Gastrocnemius medialis (tissue), 4 donors: ENCODE data around the gene WFS1. TPM values are rescaled to one million over a fixed set of nuclear protein-coding genes. Genes with fewer than 3 reads are reported as not detected.

Source experiments
- ATAC-seq, 2 donors: fragments of 150-250 bp; one replicate each; pipeline ENCODE4 v1.9.1; 2016
- DNase-seq, 2 donors: peaks; one replicate each; pipeline ENCODE4 v3.0.0-alpha.2; 2019
- H3K27ac ChIP-seq, 4 donors: fragments of 200-600 bp; sonication (generic); 1 replicate in 1 of 4; 2 replicates in 3 of 4; pipeline ENCODE4 v1.5.1; 2016 to 2018; ENCODE audit warnings: mild to moderate bottlenecking in 2 of 4, moderate library complexity in 1 of 4
- H3K27me3 ChIP-seq, 3 donors: fragments of 200-600 bp; sonication (generic) in 2 of 3; 1 replicate in 1 of 3; 2 replicates in 2 of 3; pipeline versions ENCODE4 v1.5.1 to v1.6.0; 2016 to 2019; ENCODE audit warnings: mild to moderate bottlenecking in 1 of 3, moderate library complexity in 1 of 3
- H3K36me3 ChIP-seq, 2 donors: fragments of 200-600 bp; sonication (generic) in 1 of 2; one replicate each; pipeline ENCODE4 v1.5.1; 2017 to 2018
- H3K4me1 ChIP-seq, 2 donors: fragments of 200-600 bp; sonication (generic) in 1 of 2; one replicate each; pipeline ENCODE4 v1.5.1; 2016 to 2017; ENCODE audit warnings: mild to moderate bottlenecking in 2 of 2
- H3K4me3 ChIP-seq, 4 donors: fragments of 200-600 bp; sonication (generic) in 3 of 4; 1 replicate in 1 of 4; 2 replicates in 3 of 4; pipeline ENCODE4 v1.5.1; 2016 to 2019; ENCODE audit warnings: mild to moderate bottlenecking in 2 of 4
- H3K9me3 ChIP-seq, 3 donors: fragments of 200-600 bp; sonication (generic) in 2 of 3; 1 replicate in 1 of 3; 2 replicates in 2 of 3; pipeline ENCODE4 v1.5.1; 2016 to 2019
- CTCF ChIP-seq, 5 experiments: fragments of 450-650 bp in 3 of 5; fragments of 200-600 bp in 2 of 5; sonication (generic) in 2 of 5; IDR thresholded peaks in 4 of 5; conservative IDR thresholded peaks in 1 of 5; 1 replicate in 4 of 5; 2 replicates in 1 of 5; pipeline ENCODE4 v1.5.1; 2016 to 2019; ENCODE audit warnings: antibody characterized with exemption in 5 of 5, mild to moderate bottlenecking in 3 of 5, moderate library complexity in 3 of 5
- POLR2A ChIP-seq, 2 donors: fragments of 450-650 bp; IDR thresholded peaks; one replicate each; pipeline ENCODE4 v1.6.1; 2017; ENCODE audit warnings: antibody characterized with exemption in 2 of 2, mild to moderate bottlenecking in 2 of 2, moderate library complexity in 2 of 2
- in situ Hi-C, 4 donors: fragments of 200-750 bp; cut with MboI; loops; one replicate each; pipeline versions ENCODE4 v1.15.0 to v1.8.0; 2017; ENCODE audit warnings: low sequenced_read_pairs in 4 of 4
- intact Hi-C: fragments of 100-400 bp; cut with DNase I; formaldehyde crosslinking; loops from one replicate; pipeline ENCODE4 v1.15.1; 2023; ENCODE audit warnings: low total_unique reads
- total RNA-seq, 4 donors: library from RNA; depleted of rRNA; stranded (reverse); fragments of >200 nt; gene quantifications; one replicate each; pipeline versions ENCODE4 v1.1.0 to v1.2.3, GENCODE V29; 2016

The WFS1 gene
- total RNA-seq, 4 donors from 2014 or later, result 13.6 to 23.7 (median 15.6) TPM

DNA sequence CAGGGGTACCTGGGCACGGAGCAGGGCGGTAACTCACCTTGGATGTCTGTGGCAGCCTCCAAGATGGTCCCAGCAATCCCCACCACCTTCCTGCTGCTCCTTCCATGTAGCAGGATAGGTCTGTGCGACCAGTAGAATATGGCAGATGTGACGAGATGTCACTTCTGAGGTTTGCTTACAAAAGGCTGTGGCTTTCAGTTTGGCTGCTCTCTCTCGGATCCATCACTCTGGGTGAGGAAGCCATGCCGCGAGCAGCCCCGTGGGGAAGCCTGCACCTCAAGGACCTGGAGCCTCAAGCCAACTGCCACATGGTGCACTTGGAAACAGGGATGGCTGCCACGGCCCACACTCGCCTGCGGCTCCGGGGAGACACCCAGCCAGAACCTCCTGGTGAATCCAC is 37.6 kb downstream of the WFS1 start:
- ATAC-seq (no peak), DNase-seq (no peak)
- Histone ChIP-seq H3K9me3 (no peaks in the 10 kb centered on the region), H3K27ac (no peak overlapping the region), H3K27me3 (peaks cover 0 to 13% (median 3%) of the 10 kb centered on the region in 3 donors), H3K4me3 (no peak overlapping the region), H3K4me1 (no peaks in the 10 kb centered on the region), H3K36me3 (peaks cover 0 to 12% of the 10 kb centered on the region in 2 donors)
- intact Hi-C loops, result no loop called here
- TF ChIP-seq CTCF (IDR thresholded peaks at IDR 0.05 in 4 of 5, conservative IDR thresholded peaks at IDR 0.05 in 1 of 5) (no peak), POLR2A (IDR thresholded peaks at IDR 0.05) (no peak)
- in situ Hi-C loops, result no loop called here

DNA sequence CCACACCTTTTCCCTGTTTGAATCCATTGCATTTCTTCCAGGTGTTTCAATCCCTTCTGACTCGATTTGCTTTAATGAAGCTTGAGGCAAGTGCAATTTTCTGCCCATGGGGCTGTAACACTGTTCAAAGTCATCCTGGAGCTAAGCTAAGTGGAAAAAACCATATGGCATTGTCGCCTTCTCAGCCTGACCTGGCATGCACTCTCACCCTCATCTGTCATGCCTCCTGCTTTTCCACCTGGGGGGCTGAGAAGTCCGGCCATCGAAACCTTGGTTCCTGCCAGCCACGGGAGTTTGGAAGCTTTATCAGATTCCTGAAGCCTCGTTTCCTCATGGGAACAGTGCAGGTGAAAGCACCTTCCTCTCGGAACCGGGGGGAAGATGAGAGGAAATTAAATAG is 38.2 kb downstream of the WFS1 start:
- in situ Hi-C loops (no loop called here), intact Hi-C loops (no loop called here)
- Histone ChIP-seq H3K4me3 (no peak overlapping the region), H3K27ac (no peak overlapping the region), H3K9me3 (no peaks in the 10 kb centered on the region), H3K4me1 (no peaks in the 10 kb centered on the region), H3K36me3 (peaks cover 0 to 5% of the 10 kb centered on the region in 2 donors), H3K27me3 (peaks cover 0 to 13% (median 3%) of the 10 kb centered on the region in 3 donors)
- no peak for ATAC-seq
- no peak for DNase-seq
- TF ChIP-seq POLR2A (IDR thresholded peaks at IDR 0.05) (no peak), CTCF (IDR thresholded peaks at IDR 0.05 in 4 of 5, conservative IDR thresholded peaks at IDR 0.05 in 1 of 5) (no peak)

- ATAC-seq, result no peak
- in situ Hi-C loops (no loop called here), intact Hi-C loops (no loop called here)
- Histone ChIP-seq H3K4me1 (no peaks in the 10 kb centered on the region), H3K4me3 (peak overlapping the region; percentile 27 to 42 (median 41)), H3K27me3 (peaks cover 0 to 13% (median 3%) of the 10 kb centered on the region in 3 donors), H3K36me3 (no peaks in the 10 kb centered on the region), H3K9me3 (no peaks in the 10 kb centered on the region), H3K27ac (peak overlapping the region in 1 of 4 donors; percentile 7)
- TF ChIP-seq CTCF (IDR thresholded peaks at IDR 0.05 in 4 of 5, conservative IDR thresholded peaks at IDR 0.05 in 1 of 5) (no peak), POLR2A (IDR thresholded peaks at IDR 0.05) (no peak)
- no peak for DNase-seq
These were observed 39.4 kb downstream of the WFS1 start for GRCh38 chr4:6308899-6309643.

GRCh38 chr4:6309777-6310176 is 40.1 kb downstream of the WFS1 start:
- in situ Hi-C loops (no loop called here), intact Hi-C loops (no loop called here)
- no peaks in the 10 kb centered on the region for H3K36me3 ChIP-seq
- peaks cover 0 to 13% (median 3%) of the 10 kb centered on the region in 3 donors for H3K27me3 ChIP-seq
- H3K9me3 ChIP-seq, result no peaks in the 10 kb centered on the region
- H3K27ac ChIP-seq, result no peak overlapping the region
- DNase-seq (no peak), ATAC-seq (no peak)
- H3K4me3 ChIP-seq, result peak overlapping the region in 1 of 4 donors; percentile 42
- TF ChIP-seq CTCF (IDR thresholded peaks at IDR 0.05 in 4 of 5, conservative IDR thresholded peaks at IDR 0.05 in 1 of 5) (no peak), POLR2A (IDR thresholded peaks at IDR 0.05) (no peak)
- no peaks in the 10 kb centered on the region for H3K4me1 ChIP-seq
